D341Med (cell line): ENCODE results near the gene C5.
A peak's percentile ranks its signal among the peaks of the same experiment; 100 is the strongest.
"Not testable (repeated sequence)": the region's sequence is repeated elsewhere in the genome, so short reads cannot be mapped to it uniquely, and the experiment has no call there.

Source experiments
- DNase-seq: peaks from one replicate; pipeline ENCODE4 v3.0.0; 2012; ENCODE audit warnings: low spot score

Gene C5

GRCh38 chr9:121050128-121050988 lies at the start of gene C5:
TSS of gene C5 (minus strand) at chr9:121050275. CDS start at chr9:121050246, 29 bp downstream.
- DNase-seq, result no peak

GRCh38 chr9:121098567-121099198 lies 48.6 kb upstream of the C5 start:
- DNase-seq, result no peak

GRCh38 chr9:121095057-121095456 lies 45.0 kb upstream of the C5 start:
- DNase-seq, result no peak

GRCh38 chr9:121090743-121091142 lies 40.7 kb upstream of the C5 start:
- DNase-seq, result not testable (repeated sequence)

DNA sequence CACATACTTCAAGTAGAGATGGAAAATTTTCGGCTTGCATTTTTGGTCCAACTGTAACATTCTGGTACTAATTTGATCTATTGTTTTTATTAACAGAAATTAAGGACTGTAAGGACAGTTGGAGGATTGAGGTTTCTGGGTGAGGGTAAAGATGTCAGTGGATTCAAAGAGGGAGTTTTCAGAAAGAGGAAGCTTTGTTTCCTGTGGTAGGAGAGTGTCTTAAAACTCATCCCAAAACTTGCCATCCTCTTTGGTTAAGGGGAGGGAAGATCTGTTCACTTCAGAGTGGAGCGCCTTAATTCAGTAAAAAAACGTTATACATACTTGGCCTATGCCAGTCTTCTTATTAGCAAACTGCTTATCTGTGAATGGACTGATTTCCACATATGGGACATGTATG lies 38.5 kb upstream of the C5 start:
- no peak for DNase-seq

DNA sequence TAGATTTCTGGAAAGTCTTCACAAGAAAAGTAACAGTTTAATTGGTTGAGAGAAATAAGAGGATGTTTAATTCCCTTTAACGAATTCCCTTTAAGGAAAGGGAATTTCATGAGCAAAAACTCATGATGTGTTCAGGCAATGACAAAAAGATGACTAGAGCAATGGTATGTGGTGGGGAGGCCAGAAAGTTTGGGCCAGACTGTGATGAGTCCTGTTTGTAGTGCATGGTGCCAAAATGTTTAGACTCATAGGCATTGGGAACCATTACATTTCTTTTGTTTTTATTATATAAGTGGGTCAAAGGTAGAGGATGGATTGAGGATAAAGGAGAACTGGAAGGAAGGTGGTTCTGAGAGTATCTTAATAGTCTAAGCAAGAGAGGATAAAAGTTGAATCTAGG lies 35.6 kb upstream of the C5 start:
- DNase-seq, result no peak

- no peak for DNase-seq
These were observed 32.0 kb upstream of the C5 start for GRCh38 chr9:121082075-121082474.

DNA sequence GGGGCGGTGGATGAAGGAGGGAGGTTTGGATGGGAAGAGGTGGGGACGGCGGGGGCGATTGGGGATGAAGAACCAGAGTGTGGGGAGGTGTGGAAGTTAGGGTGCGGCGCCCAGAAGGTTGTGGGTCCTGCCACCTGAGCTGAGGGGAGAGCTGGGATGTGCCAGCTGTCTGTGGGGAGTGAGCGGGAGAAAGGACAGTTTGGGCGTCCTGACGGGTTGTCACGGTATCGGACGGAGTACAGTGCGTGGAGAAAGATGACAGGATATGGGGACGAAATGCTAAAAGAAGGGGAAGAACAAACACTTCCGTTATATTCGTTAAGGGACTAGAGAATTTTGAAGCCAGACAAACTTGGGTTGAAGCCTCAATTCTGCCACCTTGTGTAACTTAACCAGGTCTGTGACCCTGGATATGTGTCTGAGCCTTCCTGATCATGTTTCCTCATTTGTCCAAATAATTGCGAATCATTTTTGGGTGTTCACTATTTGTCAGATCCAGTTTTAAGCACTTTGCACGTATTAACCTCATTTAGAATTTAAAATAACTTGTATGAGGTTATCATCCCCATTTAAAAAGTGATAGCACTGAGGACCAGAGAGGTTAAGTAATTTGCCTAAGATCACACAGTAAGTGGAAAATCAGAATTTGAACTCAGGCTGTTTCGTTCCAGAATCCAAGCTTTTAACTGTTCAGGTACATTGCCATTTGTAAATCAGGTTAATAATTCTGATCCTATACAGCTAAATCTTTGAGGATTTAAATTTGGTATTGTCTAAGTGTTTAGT lies 25.4 kb upstream of the C5 start:
- no peak for DNase-seq

GRCh38 chr9:121074370-121075250 lies 24.5 kb upstream of the C5 start, which contains the start of gene CNTRL:
TSS of gene CNTRL (plus strand) at chr9:121074955. CDS start at chr9:121088327, 13,372 bp downstream.
- DNase-seq, result peak; percentile 93

DNA sequence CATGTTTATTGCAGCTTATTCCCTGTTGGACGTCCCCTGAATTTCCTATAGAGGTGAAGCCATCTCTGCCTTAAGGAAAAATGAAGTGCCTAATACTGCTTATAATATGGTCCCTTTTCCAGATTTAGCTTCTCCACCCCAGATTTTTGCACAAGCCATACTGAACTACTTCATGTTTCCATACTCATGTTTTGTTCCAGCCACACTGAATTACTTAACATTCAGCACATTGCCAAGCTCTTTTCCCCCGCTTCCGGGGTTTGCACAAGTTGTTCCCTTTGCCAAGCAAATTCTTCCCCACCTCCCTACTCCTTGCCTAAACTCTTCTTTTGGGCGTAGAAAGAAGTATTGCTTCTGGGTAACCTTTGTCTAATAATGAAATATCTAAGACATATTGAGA lies 23.0 kb upstream of the C5 start:
- no peak for DNase-seq

DNA sequence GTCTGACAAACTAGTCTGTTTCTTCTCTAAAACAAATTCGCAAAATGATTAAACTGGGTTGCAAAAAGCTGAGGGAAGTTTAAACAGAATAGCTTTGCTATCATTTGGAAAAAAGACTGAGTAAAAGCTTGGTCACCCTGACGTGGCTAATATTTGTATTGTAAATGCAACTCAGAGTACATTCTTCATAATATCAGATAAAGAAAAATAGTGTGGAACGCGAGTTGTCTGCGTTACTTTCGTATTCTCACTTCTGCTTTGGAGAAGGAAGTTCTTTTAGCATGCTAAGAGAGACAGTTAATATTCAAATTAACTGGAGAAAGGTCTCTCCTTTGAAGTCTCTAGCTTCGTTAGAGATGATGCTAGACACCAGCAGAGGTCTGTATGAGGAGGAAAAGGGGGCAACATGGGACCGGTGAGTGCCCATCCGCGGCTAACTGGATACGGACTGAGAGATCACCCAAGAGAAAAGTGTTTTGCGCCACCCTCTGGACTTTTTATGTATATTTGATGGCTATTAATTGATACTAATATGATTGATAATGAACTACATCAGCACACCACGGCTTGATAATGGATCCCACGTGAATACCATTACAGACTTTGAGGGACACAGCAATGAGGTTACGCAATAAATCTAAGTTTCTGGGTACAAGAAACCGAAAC lies 21.8 kb upstream of the C5 start:
- DNase-seq, result no peak

DNA sequence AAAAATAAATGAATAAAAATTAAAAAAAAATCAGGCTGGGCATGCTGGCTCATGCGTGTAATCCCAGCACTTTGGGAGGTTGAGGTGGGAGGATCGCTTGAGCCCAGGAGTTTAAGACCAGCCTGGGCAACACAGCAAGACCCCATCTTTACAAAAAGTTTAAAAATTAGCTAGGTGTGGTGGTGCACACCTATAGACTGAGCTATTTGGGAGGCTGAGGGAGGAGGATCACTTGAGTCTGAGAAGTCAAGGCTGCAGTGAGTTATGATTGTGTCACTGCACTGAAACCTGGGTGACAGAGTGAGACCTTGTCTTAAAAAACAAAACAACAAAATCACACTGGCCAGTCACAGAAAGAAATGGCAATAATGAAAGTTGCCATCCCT lies 21.3 kb upstream of the C5 start:
- no peak for DNase-seq

- no peak for DNase-seq
These were observed 19.3 kb upstream of the C5 start for GRCh38 chr9:121069396-121069795.

DNA sequence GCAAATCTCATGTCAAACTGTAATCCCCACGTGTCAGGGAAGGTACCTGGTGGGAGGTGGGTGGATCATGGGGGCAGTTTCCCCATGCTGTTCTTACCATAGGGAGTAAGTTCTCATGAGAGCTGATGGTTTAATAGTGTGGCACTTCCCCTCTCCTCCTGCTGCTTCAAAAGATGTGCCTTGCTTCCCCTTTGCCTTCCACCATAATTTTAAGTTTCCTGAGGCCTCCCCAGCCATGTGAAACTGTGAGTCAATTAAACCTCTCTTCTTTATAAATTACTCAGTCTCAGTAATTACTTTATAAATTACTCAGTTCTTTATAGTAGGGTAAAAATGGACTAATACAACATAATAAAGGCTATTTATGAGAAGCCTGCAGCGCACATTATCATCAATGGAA lies 17.6 kb upstream of the C5 start:
- no peak for DNase-seq

- DNase-seq, result no peak
These were observed 16.8 kb upstream of the C5 start for GRCh38 chr9:121066850-121067249.

DNA sequence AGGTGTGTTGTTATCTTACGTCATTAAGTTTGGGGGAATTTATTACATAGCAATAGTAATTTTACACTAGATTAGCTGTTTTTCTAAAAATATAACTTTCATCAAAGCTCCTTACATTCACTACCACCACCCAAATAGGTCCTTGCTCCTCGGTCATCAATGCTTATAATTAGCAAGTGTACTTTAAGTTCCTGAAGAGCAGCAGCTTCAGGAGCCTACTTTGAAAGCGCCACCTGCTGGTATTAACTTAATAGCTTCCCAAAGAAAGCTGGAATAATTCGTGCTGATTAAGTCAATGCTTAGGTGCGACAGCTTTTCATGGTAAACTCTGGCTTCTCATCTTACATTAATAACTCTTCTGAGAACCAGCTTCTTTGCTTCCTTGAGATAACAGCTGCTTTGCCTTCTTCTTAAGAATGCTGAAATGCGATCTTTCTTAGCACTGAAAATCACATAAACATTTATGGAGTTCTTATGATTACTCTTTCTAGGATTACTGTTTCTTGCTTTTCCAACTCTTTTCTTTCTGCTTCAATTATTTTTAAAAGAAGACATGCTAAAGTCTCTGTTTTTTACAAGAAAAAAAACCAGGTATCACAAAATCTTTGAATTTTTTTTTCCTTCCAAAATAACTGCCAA lies 10.0 kb upstream of the C5 start:
- DNase-seq, result peak; percentile 61

DNA sequence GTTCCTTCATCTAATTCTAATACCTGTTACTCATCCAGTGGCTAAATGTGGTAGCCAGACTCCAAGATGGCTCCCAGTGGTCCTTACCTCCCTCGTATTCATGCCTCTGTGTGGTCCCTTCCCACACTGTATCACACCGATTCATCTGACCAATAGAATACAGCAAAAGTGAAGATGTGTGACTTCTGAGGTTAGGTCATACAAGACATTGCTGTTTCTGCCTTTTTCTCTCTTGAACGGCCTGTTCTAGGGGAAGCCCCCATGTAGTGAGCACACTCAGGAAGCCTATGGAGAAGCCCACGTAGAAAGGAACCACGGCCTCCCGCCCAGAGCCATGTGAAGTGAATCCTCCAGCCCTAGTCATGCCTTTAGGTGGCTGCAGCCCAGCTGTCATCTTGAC lies 9.4 kb upstream of the C5 start:
- DNase-seq, result peak; percentile 15

- DNase-seq, result no peak
These were observed 7.7 kb upstream of the C5 start for GRCh38 chr9:121057821-121058220.

- peak; percentile 38 for DNase-seq
These were observed 5.6 kb upstream of the C5 start for GRCh38 chr9:121055642-121056143.

DNA sequence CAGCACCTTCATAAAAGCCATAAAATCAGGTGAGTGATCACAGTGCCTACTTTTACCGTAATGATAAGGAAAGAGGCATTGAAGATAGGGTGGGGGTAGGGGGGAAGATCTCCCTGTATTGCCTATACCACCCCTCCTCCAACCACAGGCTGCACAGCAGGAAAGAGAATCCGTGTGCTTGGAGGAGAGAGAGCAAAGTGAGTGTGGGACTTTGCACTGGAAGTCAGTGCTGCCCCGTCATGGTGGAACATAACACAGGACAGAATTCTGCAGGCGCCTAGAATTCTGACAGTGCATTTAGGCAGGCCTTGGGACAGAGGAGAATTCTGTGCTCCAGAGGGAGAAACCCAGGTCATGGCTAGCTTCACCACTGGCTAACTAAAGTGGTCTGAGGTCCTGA lies 3.5 kb upstream of the C5 start:
- DNase-seq, result no peak
